DOHH2 (cell line): ENCODE measurements around the gene LIPC.

Experiments
- H3F3A ChIP-seq: fragments of 200-600 bp; sonication (generic), shearing (Covaris generic); 2 replicates; pipeline ENCODE4 v1.6.0; 2016; ENCODE audit warnings: antibody characterized with exemption, mild to moderate bottlenecking; ENCODE audit not compliant: control insufficient read depth, insufficient read depth
- H3K27ac ChIP-seq: fragments of 200-600 bp; sonication (generic); 2 replicates; pipeline ENCODE4 v1.5.1; 2014; ENCODE audit warnings: low read depth, mild to moderate bottlenecking, low read length, moderate library complexity
- H3K27me3 ChIP-seq: fragments of 200-600 bp; sonication (generic); 2 replicates; pipeline ENCODE4 v1.6.1; 2014; ENCODE audit warnings: mild to moderate bottlenecking, low read length, mixed read lengths; ENCODE audit not compliant: control insufficient read depth
- H3K36me3 ChIP-seq: fragments of 200-600 bp; sonication (generic); 2 replicates; pipeline ENCODE4 v1.6.1; 2014; ENCODE audit warnings: mild to moderate bottlenecking, low read length, moderate library complexity, mixed read lengths; ENCODE audit not compliant: control insufficient read depth
- H3K4me1 ChIP-seq: fragments of 200-600 bp; sonication (generic); 2 replicates; pipeline ENCODE4 v1.6.1; 2014; ENCODE audit warnings: mild to moderate bottlenecking, low read length, mixed read lengths; ENCODE audit not compliant: control insufficient read depth
- H3K4me2 ChIP-seq: fragments of 200-600 bp; sonication (generic); 2 replicates; pipeline ENCODE4 v1.6.0; 2014; ENCODE audit warnings: mild to moderate bottlenecking, low read length, moderate library complexity
- H3K4me3 ChIP-seq: fragments of 200-600 bp; sonication (generic); 2 replicates; pipeline ENCODE4 v1.5.1; 2014; ENCODE audit warnings: mild to moderate bottlenecking, low read length, mixed read lengths
- H3K79me2 ChIP-seq: fragments of 200-600 bp; sonication (generic); 2 replicates; pipeline ENCODE4 v1.6.1; 2014; ENCODE audit warnings: mild to moderate bottlenecking, low read length, mixed read lengths; ENCODE audit not compliant: control insufficient read depth
- H3K9me2 ChIP-seq: fragments of 200-600 bp; sonication (generic); replicated peaks from 2 replicates; pipeline ENCODE4 v1.6.1; 2014; ENCODE audit warnings: mild to moderate bottlenecking, low read length, mixed read lengths; ENCODE audit not compliant: control insufficient read depth
- H3K9me3 ChIP-seq: fragments of 200-600 bp; sonication (generic); 2 replicates; pipeline ENCODE4 v1.6.1; 2014; ENCODE audit warnings: antibody characterized with exemption, low read length, mixed read lengths; ENCODE audit not compliant: control insufficient read depth, insufficient read depth
- H4K20me1 ChIP-seq: fragments of 200-600 bp; sonication (generic); 2 replicates; pipeline ENCODE4 v1.6.0; 2014; ENCODE audit warnings: low read depth, mild to moderate bottlenecking, antibody characterized with exemption, low read length, moderate library complexity; ENCODE audit not compliant: control insufficient read depth, insufficient read depth
- EZH2phosphoT487 ChIP-seq: fragments of 200-600 bp; sonication (generic); IDR thresholded peaks from 2 replicates; pipeline ENCODE4 v1.6.1; 2017; ENCODE audit warnings: borderline replicate concordance, mild to moderate bottlenecking, antibody characterized with exemption, low read length, moderate library complexity, mixed read lengths
- TF ChIP-seq, protein P1 (sequence below): fragments of 200-600 bp; sonication (generic); IDR thresholded peaks from one replicate; pipeline ENCODE4 v1.5.1; 2014; ENCODE audit warnings: antibody characterized with exemption, mild to moderate bottlenecking, low read depth, low read length; ENCODE audit not compliant: poor library complexity, severe bottlenecking

The LIPC gene

GRCh38 chr15:58505581-58505980, 73.8 kb downstream of the LIPC start:
- Histone ChIP-seq H3K4me1 (no peaks in the 10 kb centered on the region), H3K36me3 (no peaks in the 10 kb centered on the region), H3K9me3 (no peaks in the 10 kb centered on the region), H4K20me1 (no peaks in the 10 kb centered on the region), H3K4me3 (no peak overlapping the region), H3K27me3 (0 out of 2 replicates have a peak, but pooled peaks cover 3% of the 10 kb centered on the region), H3K27ac (no peak overlapping the region), H3K79me2 (no peaks in the 10 kb centered on the region), H3F3A (no peaks in the 10 kb centered on the region), H3K9me2 (no peaks in the 10 kb centered on the region), H3K4me2 (no peak overlapping the region)
- TF ChIP-seq, protein P1, sequence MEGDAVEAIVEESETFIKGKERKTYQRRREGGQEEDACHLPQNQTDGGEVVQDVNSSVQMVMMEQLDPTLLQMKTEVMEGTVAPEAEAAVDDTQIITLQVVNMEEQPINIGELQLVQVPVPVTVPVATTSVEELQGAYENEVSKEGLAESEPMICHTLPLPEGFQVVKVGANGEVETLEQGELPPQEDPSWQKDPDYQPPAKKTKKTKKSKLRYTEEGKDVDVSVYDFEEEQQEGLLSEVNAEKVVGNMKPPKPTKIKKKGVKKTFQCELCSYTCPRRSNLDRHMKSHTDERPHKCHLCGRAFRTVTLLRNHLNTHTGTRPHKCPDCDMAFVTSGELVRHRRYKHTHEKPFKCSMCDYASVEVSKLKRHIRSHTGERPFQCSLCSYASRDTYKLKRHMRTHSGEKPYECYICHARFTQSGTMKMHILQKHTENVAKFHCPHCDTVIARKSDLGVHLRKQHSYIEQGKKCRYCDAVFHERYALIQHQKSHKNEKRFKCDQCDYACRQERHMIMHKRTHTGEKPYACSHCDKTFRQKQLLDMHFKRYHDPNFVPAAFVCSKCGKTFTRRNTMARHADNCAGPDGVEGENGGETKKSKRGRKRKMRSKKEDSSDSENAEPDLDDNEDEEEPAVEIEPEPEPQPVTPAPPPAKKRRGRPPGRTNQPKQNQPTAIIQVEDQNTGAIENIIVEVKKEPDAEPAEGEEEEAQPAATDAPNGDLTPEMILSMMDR, result no peak
- no peak for TF ChIP-seq EZH2phosphoT487

- Histone ChIP-seq H3K4me1 (no peaks in the 10 kb centered on the region), H3K36me3 (no peaks in the 10 kb centered on the region), H3K4me3 (no peak overlapping the region), H3K9me3 (no peaks in the 10 kb centered on the region), H3K27me3 (0 out of 2 replicates have a peak, but pooled peaks cover 3% of the 10 kb centered on the region), H3K4me2 (no peak overlapping the region), H3F3A (no peaks in the 10 kb centered on the region), H4K20me1 (no peaks in the 10 kb centered on the region), H3K9me2 (no peaks in the 10 kb centered on the region), H3K79me2 (no peaks in the 10 kb centered on the region), H3K27ac (no peak overlapping the region)
- TF ChIP-seq, protein P1, result no peak
- TF ChIP-seq EZH2phosphoT487, result no peak
These were observed 74.3 kb downstream of the LIPC start for GRCh38 chr15:58506064-58506490.

DNA sequence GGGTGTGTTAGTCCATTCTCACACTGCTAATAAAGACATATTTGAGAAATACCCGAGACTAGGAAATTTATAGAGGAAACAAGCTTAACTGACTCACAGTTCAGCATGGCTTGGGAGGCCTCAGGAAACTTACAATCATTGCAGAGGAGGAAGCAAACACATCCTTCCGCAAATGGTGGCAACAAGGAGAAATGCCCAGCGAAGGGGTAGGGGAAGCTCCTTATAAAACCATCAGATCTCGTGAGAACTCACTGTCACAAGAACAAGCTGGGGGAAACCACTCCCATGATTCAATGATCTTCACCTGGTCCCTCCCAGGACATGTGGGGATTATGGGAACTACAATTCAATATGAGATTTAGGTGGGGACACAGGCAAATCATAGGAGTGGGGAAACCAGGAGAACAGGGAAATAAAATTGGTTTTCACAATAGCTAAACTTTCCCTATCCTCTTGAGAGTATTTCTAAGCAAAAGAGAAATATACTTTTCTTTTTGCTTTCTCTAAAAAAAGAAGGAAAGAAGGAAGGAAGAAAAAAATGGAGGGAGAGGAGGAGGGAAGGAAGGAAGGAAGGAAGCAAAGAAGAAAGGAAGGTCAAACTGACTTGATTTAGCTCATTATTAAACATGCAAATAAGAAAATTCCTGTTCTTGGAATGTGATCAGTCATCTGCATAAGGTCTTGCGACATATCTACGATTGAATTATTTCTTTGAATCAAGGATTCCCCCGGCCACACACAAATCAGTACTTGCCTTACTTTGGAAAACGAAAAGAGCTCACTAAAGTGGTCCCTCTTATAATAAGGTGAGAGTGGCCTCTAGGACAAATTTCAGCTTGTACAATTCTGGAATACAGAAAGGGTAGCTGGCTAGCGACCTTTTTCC, 75.2 kb downstream of the LIPC start:
- Histone ChIP-seq H3K4me1 (no peaks in the 10 kb centered on the region), H3K4me2 (no peak overlapping the region), H4K20me1 (no peaks in the 10 kb centered on the region), H3K27me3 (0 out of 2 replicates have a peak, but pooled peaks cover 3% of the 10 kb centered on the region), H3K36me3 (no peaks in the 10 kb centered on the region), H3K79me2 (no peaks in the 10 kb centered on the region), H3K27ac (no peak overlapping the region), H3F3A (no peaks in the 10 kb centered on the region), H3K9me2 (no peaks in the 10 kb centered on the region), H3K9me3 (no peaks in the 10 kb centered on the region), H3K4me3 (no peak overlapping the region)
- TF ChIP-seq, protein P1, result no peak
- no peak for TF ChIP-seq EZH2phosphoT487
